SK-N-DZ (cell line): ENCODE data around the gene GPR39.

Experiments
- DNase-seq: peaks from one replicate; pipeline ENCODE4 v3.0.0-alpha.2; 2015; ENCODE audit warnings: low spot score

Gene GPR39

DNA sequence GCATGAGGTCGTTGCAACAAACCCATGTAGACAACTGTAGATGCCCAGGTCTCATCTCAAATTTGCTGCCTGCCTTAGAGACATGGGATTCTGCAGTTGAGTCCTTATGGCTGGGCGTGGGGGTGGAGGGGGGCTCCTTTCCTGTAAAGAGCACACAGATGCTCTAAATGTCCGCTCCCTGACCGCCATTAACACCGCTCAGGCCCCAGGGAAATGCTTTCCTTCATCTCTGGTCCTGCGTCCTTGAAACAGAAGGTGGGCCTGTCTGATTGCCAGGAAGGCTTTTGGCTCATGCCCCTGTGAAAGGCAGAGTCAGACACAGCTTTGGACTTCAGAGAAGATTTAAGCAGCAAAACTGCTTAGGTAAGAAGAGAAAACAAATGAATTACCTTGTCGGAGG, 25.7 kb downstream of the GPR39 start:
- no peak for DNase-seq

DNA sequence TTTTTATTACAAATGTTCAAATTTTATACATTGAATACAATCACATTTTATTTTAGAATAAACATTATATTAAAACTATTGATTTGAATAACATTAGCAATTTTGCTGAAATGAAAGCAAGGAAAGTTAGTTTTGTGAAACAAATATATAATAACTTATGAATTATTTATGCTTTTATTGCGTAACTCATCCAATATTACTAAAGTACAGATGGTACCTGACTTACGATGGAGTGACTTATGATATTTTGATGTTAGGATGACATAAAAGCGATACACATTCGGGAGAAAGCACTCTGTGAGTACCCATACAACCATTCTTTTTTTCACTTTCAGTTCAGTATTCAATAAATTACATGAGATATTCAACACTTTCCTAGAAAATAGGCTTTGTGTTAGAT, 26.5 kb downstream of the GPR39 start:
- DNase-seq = no peak

DNA sequence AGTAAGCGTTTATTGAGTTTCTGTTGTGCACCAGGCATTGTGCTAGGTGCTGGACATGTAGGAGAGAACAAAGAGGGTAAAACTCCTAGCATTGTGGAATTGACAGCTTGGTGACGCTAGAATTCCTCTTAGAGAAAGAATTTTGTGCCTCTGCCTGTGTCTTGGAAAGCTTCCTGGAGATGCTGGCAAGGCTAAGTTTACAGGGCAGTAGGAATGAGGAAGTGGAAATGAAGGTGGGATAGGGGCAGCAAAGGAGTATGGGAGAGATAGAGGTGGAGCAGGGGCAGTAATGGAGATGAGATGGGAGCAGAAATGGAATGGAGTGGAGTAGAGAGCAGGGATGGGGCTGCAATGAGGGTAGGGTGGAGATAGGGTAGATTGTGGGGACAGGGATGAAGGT, 29.8 kb downstream of the GPR39 start:
- no peak for DNase-seq

DNA sequence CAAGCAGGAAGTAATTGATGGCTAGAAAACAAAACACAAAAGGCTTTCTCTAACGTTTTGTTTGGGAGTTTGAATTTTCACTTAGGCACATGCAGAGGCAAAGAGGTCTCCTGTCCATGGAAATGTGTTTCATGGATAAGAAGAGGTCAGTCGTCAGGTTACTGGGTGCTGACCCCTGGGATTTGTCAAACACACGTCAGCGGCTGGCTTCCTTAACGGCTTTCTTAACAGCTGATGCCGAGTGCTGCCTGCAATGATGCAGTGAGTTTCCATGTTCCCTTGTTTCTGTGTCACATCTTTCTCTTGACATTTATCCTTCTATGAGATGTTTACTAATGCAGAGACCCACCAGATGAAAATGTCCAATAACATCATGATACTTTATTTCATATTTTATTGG, 31.7 kb downstream of the GPR39 start:
- no peak for DNase-seq

DNA sequence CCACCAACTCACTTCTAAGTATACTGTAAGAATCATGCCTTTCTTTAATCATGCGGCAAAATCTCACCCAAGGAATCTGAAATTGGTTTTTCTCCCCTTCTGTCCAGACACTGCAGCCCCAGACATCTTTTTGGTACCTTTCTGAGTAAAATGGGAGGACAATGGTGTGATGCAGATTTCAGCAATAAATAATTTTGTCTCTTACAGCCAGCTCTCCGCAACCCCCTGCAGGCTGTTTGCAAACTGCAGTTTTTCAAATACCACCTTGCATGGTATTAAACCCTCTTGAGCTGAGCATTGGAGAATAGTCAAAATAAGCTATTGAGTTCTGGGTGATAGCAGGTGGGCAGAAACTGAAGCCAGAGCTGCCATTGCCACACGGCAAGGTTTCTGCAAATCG, 32.2 kb downstream of the GPR39 start:
- no peak for DNase-seq

DNA sequence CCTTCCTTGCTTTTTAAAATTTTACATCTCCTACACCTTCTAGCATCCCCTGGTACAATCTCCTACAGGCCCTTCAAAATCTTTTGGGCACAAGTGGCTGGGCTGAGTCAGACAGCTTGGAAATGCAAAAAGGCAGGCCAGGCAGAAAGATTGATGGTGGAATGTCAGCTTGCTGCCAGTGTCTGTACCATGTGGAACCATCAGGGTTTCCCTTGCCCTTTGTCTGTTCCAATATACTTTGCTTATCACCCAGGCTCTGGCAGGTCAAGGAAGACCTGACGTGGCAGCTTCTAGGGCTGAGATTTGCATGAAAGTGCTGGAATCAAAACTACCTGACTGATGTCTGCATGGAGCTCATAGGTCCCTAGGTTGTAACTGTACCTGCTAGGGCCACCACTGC, 33.3 kb downstream of the GPR39 start:
- no peak for DNase-seq

DNA sequence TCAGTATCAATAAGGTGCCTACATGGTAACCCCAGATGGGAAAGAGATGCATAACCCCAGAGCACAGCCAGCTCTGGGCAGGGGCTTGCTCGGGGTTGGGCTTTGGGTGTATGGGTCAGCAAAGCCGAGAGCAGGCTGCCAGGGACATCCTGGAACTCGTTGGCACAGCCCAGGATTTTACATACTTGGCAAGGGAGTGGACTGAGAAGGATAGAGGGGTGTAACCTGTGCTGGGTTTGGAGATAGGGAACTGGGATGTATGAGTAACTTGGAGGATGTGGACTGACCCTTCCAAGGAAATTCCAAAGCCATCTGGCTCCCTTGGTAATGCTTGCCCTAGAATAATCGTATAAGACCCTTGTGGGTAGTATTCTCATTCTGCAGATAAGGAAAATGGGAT, 44.2 kb downstream of the GPR39 start:
- no peak for DNase-seq

DNA sequence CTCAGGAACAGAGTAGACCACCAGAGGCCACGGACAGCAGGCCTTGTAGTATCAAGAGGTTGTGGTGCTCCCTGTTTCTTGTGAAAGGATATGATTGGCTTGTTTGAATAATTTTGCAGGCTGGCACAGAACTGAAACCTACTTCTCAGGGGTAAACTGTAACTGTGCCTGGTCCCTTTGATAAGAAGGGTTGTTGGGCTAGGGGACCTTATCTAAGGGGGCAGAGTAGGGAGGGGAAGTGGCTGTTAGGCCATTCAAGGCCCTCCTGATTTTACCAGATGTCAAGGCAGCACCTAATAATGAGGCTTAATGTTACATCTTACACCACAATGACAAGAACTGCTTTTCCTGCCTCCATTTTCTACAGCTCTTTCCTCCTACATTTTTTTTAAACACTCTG, 45.6 kb downstream of the GPR39 start:
- no peak for DNase-seq

DNA sequence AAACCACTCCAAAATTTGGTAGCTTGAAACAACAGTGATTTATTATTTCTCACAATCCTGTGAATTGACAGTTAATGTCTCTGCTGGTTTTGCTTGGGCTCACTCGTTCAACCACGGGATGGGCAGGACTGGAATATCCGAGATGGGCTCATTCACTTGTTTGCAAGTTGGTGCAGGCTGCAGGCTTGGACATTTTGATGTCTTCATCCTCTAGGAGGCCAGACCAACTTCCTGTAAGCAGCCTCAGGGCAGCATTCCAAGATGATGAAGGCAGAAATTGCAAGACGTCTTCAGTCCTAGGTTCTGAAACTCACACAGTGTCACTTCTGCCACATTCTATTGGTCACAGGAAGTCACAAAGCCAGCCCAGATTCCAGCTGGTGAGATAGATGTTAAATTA, 47.1 kb downstream of the GPR39 start:
- no peak for DNase-seq

DNA sequence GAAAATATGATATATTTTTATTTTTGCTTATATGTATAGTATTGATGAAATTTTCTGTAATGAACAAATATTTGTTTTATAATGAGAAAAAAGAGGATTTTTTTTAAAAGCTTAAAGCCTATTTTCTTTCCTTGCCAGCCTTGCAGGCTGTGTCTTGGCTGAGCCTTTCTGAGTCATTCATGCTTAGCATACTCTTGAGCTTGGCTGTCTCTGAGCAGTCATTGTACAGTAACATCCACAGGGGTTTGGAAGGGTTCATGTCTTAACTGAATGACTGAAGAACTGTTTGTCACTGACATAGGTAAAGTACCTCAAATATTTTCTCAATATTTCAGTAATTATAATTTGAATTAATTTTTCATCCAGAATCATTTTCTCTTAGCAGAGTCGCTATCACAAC, 49.3 kb downstream of the GPR39 start:
- DNase-seq = no peak

DNA sequence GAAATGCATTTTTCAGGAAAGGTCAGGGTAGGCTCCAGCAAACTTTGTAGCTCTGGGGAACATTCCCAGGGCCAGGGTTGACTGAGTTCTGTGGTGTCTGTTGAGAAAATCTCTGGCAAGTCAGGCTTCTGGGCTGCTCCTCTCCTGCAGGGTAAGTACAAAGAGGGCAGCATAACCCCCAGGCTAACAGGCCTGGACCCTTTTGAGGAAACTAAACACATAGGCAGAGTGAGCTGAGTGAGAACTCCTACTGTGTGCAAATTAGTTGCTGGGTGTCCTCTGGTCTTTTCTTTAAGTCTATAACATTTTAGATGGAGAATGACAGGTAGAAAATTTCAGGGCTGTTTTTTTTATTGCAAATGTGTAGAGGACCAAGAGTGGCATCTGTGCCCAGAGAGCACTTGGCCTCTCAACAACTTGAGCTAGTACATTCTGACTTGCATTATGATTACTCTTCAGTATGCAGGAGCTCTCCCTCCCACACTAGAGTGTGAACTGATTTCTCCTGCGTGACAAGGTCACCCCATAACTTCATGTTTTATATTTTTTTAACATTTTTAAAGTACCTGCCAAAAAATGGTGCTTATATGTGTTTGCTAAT, 49.9 kb downstream of the GPR39 start:
- no peak for DNase-seq

DNA sequence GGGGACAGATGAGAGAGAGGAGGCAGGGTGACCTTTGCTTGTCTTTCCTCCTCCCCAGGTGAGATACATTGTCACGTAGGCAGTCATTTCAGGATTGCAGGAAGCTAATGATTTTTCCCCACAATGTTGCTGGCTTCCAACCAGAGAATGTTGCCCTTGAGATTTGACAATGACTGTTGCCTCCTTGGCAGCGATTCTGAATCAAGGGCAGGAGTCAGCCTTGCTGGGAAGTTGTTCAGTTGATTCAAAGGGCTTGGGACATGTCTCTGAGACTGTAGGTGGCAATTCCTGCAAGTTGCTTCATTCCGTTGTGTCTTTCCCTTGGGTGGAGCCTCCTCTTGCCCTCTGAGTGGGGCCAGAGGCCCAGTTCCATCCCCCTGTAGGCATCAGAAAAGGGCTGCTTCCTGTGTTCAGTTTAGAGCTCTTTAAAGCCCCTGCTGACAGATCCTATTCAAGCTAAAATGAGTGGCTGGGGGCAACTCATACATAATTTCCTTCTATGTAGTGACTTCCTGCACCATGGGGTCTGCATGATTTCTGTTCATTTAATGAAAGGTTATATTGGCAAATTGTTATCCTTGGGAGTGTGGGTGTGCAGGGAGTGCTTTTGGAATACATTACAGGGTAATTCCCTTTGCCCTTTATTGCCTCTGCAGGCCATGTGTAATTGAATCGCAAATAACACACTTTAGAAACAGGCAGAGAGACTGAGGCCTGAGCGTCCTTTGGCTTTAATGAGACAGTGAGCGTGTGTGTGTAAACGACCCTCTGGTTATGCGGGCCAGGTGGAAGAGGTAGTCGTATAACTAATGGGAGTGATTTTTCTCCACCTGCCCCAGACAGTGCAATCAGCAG, 52.4 kb downstream of the GPR39 start:
- no peak for DNase-seq

DNA sequence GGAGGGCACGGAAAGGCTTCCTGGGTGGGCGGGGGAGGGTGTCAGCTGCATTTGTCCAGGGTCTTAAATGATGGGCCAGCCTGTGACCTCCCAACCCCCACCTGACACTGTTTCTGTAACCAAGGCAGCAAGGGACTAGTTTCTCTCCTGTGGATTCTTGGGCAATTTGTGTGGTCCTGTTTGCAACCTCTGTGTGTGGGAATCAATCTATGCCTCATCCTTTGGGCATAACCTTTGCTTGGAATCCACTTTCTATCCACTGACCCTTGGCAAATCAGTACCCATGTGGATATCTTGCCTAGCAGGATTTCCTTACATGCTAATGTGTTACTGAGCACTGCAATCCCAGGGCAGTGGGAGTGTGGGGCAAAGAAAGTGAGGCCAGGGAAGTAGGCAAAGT, 54.1 kb downstream of the GPR39 start:
- DNase-seq = no peak

DNA sequence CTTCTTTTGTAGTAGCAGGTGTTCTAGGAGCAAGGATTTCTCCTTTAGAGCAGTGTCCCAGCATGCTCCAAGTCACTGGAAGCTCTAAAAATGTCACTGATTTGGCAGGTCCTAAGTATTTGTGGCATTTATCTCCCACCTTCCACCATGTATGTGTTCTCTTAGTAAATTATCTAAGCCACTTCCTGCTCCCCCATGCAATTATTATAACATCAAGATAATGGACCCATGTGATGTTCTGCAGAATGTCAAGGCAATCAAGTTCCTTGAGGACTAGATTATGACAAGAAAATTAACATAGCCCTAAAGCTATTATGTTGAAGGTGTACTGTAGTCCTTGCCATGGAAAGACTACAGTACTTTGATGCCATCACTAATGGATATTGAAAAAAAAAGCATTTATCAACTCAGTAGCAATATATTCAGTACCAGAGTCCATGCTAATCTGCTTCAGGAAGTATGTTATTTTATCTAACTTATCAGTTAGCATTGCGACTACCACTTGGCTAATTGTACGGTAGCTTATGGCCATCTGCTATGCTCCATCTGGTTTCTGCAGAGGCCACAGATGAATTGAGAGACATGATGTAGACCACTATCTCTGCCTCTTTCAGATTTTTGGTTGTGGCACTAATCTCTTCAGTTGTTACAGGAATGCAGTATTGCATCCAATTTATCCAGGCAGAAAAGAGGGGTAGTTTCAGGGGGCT, 56.7 kb downstream of the GPR39 start:
- no peak for DNase-seq

DNA sequence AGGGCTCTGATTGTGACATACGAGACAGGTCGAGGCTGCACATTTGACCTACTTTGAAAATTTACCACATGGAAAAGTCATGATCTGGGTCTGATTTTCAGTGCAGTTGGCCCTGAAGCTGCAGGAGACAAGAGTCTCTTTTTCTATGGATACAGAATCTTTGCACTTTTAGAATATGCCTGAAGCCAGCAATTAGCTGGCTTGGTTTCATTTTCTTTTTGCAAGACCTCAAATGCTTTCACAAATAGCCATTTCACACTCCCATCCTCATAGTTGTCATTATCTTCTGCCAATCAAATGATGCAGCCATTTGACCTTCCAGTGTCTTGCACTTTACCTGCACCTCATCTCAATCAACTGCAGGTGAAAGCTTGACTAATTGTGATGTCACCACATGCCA, 59.0 kb downstream of the GPR39 start:
- no peak for DNase-seq

DNA sequence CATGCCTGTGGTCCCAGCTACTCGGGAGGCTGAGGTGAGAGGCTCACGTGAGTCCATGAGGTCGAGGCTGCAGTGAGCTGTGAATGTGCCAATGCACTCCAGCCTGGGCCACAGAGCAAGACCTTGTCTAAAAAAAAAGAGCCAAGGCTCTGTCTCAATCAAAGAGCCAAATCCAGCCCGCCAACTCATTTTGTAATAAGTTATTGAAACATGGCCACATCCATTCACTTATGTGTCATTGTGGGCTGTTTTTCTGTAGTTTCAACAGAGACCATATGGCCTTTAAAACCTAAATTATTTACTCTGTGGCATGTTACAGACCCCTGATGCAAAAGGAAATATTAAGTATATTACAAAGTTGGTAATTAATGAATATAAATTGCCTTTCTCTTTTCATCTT, 60.8 kb downstream of the GPR39 start:
- no peak for DNase-seq

DNA sequence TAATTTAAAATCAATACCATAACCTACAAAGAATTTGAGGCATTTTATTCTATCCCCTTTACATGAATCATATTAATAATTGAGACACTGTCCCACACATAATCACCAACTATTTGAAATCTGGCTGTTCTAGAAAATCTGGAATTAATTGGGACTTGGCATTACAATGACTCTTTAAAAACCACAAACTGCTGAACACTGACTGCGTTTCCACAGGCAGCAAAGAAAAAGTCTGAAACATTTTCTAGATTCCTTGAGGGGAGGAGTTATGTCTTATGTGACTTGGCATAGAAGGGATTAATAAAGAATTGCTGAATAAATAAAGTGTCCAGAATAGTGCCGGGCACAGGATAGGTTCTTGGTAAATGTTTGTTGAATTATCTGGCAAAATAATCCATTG, 61.4 kb downstream of the GPR39 start:
- DNase-seq = no peak

DNA sequence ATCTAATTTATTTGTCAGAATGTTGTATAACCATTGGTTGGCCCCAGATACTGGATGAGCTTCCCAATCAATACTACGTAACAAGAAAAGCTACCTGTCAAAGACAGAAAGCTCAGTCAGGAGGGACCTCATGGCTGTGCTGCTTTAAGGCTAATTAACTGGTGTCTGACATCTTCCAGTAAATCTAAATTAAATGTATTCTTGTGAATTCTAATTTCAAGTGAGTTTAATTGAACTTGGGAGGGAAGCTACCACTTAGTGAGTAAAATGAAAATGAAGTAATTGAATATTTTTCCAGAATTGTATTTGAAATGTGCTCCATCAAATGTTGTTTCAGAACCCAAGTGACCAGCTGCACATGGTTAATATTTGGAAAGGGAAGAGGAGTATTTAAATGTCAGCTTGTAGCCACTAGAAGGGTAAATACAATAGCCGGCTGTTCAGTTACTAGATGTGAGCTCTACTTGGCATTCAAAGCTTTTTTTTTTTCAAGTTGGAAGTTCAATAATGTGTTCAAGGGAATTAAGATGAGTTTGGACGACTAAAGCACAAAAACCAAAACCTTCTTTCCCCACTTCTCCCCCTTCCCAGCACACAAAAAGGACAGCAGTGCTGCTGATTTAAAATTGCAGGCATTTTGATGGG, 62.0 kb downstream of the GPR39 start:
- no peak for DNase-seq

DNA sequence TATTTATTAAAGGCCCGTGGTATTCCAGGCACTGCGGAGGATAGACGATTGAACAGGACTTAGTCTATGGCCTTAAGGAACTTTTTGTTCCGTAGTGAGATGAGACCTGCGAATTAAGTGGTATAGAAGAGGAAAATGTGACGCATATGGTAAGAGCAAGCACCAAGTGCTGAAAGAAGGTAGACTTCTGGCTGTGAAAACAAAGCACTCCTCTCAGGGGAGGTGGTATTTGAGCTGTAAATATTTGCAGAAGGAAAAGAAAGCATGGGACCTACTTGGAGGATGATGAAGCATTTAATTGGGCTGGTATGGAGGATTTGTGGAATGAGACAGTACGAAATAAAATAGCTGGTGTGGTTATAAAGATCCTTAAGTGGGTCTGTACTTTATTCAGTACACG, 62.5 kb downstream of the GPR39 start:
- DNase-seq = no peak

DNA sequence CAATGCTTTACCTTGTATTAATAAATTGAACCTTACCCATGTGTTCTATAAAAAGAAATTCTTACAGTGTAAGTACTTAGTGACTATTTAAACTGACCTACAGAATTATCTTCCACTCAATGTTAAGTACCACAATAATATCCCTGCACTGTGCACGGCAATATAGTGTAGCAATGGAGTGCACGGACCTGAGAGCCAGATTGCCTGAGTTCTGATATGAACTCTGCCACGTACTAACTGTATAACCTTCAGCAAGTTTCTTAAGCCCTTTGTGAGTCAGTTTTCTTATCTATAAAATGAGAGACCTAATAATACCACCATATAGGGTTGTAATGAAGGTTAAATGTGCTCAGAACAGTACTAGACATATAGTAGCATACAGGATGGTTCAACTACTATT, 66.2 kb downstream of the GPR39 start:
- no peak for DNase-seq

DNA sequence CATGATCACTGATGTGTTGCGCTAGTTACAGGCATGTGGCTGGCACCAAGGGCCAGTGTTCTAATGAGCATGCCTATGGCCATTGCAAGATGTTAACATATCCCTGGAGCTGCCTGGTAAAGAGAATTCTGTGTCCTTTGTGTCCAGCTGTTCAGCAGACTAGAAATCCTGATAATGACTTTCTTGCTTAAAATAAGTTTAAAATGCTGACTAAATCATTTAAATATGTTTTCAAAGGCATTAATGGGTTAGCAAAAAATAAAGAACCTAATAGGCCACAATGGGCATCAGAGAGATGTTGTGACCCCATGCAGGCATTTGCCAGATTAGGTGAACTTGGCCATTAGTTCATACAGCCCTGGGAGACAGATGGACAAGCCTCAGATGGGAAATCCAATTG, 67.5 kb downstream of the GPR39 start:
- DNase-seq = no peak

DNA sequence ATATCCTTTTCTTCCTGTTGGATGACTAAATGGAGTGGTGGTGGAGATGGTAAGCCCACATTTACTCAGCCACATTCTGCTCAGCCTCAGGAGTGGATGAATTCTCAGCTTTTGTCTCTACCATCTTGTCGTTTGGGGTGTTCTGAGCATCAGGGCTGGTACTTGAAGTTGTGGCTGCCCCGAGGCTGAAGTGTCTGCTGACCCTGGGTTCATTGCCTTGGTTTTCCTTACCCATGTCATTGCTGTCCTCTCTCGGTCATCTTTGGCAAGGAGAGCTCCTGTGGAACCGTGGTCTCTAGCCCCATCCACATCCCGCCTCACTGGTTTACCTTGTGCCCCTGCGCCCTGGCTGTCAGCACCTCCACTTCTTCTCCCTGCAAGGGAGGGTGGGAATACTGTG, 71.9 kb downstream of the GPR39 start:
- no peak for DNase-seq
